Loucy (cell line): ENCODE data around the gene LAIR1.

Experiments used
- CTCF ChIP-seq: fragments of 200-600 bp; sonication (generic); conservative IDR thresholded peaks from 2 replicates; pipeline ENCODE4 v1.5.1; 2014; ENCODE audit warnings: mild to moderate bottlenecking, antibody characterized with exemption, low read length
- EZH2phosphoT487 ChIP-seq: fragments of 200-600 bp; IDR thresholded peaks from 2 replicates; pipeline ENCODE4 v1.6.1; 2018; ENCODE audit warnings: antibody characterized with exemption, mild to moderate bottlenecking, moderate library complexity, borderline replicate concordance

- TF ChIP-seq CTCF: no peak
- TF ChIP-seq EZH2phosphoT487: no peak
Observed at GRCh38 chr19:54337858-54338230, 26.9 kb downstream of the LAIR1 start.
